PC-3 (cell line): ENCODE results near the gene SFXN3. TPM values are rescaled to one million over a fixed set of nuclear protein-coding genes. Genes with fewer than 3 reads are reported as not detected.
A peak's percentile ranks its signal among the peaks of the same experiment; 100 is the strongest.

ENCODE experiments used
- ATAC-seq: fragments of 200-7000 bp; cut with Tn5 transposase; 2 replicates; pipeline ENCODE4 v1.9.1; 2020; ENCODE audit warnings: mild to moderate bottlenecking, moderate library complexity
- BruUV-seq: library from RNA; stranded (reverse); fragments of 400-500 nt; replicated peaks from 2 replicates; lab custom pipeline; 2021; lab: Mats Ljungman, UMichigan
- CTCF ChIA-PET: fragments of 300-600 bp; sonication (Branson Sonifier 250); formaldehyde crosslinking; loops from one replicate; lab custom pipeline; 2022; ENCODE audit warnings: antibody characterized with exemption; lab: Charles Lee
- POLR2A ChIA-PET: fragments of 300-600 bp; sonication (Branson Sonifier 250); formaldehyde crosslinking; loops from one replicate; lab custom pipeline; 2022; ENCODE audit warnings: antibody characterized with exemption; ENCODE audit not compliant: unreplicated experiment; lab: Charles Lee
- DNase-seq: peaks from one replicate; pipeline ENCODE4 v3.0.0-alpha.2; 2015
- H2AFZ ChIP-seq: fragments of 300-600 bp; sonication (generic); 2 replicates; pipeline ENCODE4 v1.6.0; 2016; ENCODE audit warnings: antibody characterized with exemption, low read length
- H3F3A ChIP-seq: fragments of 300-600 bp; sonication (generic); one replicate; pipeline ENCODE4 v1.6.0; 2017; ENCODE audit warnings: antibody characterized with exemption, low read length, control low read depth, mild to moderate bottlenecking; ENCODE audit not compliant: unreplicated experiment
- H3K27ac ChIP-seq: fragments of 300-600 bp; sonication (generic); 2 replicates; pipeline ENCODE4 v1.5.1; 2016; ENCODE audit warnings: mild to moderate bottlenecking, low read length
- H3K27me3 ChIP-seq: fragments of 300-600 bp; sonication (generic); 2 replicates; pipeline ENCODE4 v1.6.1; 2016; ENCODE audit warnings: low read length, mixed read lengths
- H3K36me3 ChIP-seq: fragments of 300-600 bp; sonication (generic); 2 replicates; pipeline ENCODE4 v1.6.1; 2016; ENCODE audit warnings: low read depth, mixed run types, low read length, mixed read lengths
- H3K4me1 ChIP-seq: fragments of 300-600 bp; sonication (generic); 2 replicates; pipeline ENCODE4 v1.5.1; 2016; ENCODE audit warnings: low read length; ENCODE audit not compliant: insufficient read depth
- H3K4me2 ChIP-seq: fragments of 300-600 bp; sonication (generic); 2 replicates; pipeline ENCODE4 v1.6.0; 2016; ENCODE audit warnings: low read length
- H3K4me3 ChIP-seq: fragments of 300-600 bp; sonication (generic); 2 replicates; pipeline ENCODE4 v1.5.1; 2016; ENCODE audit warnings: mild to moderate bottlenecking, low read length, mixed read lengths
- H3K79me2 ChIP-seq: fragments of 300-600 bp; sonication (generic); 2 replicates; pipeline ENCODE4 v1.6.1; 2017; ENCODE audit warnings: low read length, mixed read lengths
- H3K9ac ChIP-seq: fragments of 300-600 bp; sonication (generic); 2 replicates; pipeline ENCODE4 v1.6.0; 2016; ENCODE audit warnings: mild to moderate bottlenecking, low read length
- H3K9me2 ChIP-seq: fragments of 300-600 bp; sonication (generic); replicated peaks from 2 replicates; pipeline ENCODE4 v1.6.1; 2016; ENCODE audit warnings: mixed run types, low read length, mixed read lengths
- H3K9me3 ChIP-seq: fragments of 300-600 bp; sonication (generic); 2 replicates; pipeline ENCODE4 v1.6.1; 2016; ENCODE audit warnings: low read length, mixed read lengths
- H4K20me1 ChIP-seq: fragments of 300-600 bp; sonication (generic); 2 replicates; pipeline ENCODE4 v1.6.1; 2016; ENCODE audit warnings: low read length, mixed read lengths
- CTCF ChIP-seq: fragments of 300-600 bp; sonication (generic); conservative IDR thresholded peaks from 2 replicates; pipeline ENCODE4 v1.5.1; 2017; ENCODE audit warnings: antibody characterized with exemption, low read depth, mild to moderate bottlenecking, low read length
- EZH2 ChIP-seq: fragments of 300-600 bp; sonication (generic); IDR thresholded peaks from one replicate; pipeline ENCODE4 v1.6.1; 2017; ENCODE audit warnings: antibody characterized with exemption, mild to moderate bottlenecking, low read length; ENCODE audit not compliant: unreplicated experiment
- EZH2phosphoT487 ChIP-seq: fragments of 300-600 bp; sonication (generic); IDR thresholded peaks from 2 replicates; pipeline ENCODE4 v1.6.1; 2018; ENCODE audit warnings: mild to moderate bottlenecking, antibody characterized with exemption, low read length, borderline replicate concordance
- intact Hi-C: fragments of 100-400 bp; cut with micrococcal nuclease; formaldehyde crosslinking; loops from 2 replicates; pipeline ENCODE4 v1.9.0; 2023
- total RNA-seq: library from RNA; depleted of rRNA; stranded (reverse); fragments of >200 nt; gene quantifications from 2 replicates; pipeline ENCODE4 v1.2.3, GENCODE V29; 2014

Gene SFXN3
- total RNA-seq, 1 experiment from 2014 or later, result 46.7 TPM

- BruUV-seq, result no TSS peak
- ChIA-PET CTCF (no interaction called here), POLR2A (no interaction called here)
- Histone ChIP-seq H4K20me1 (0 out of 2 replicates have a peak, but pooled peaks cover 4% of the 10 kb centered on the region), H3K27me3 (no peaks in the 10 kb centered on the region), H3K9ac (no peak overlapping the region), H3K79me2 (peaks cover 29% of the 10 kb centered on the region), H3F3A (no peaks in the 10 kb centered on the region), H3K36me3 (peaks cover 10% of the 10 kb centered on the region; the same call in 1 of the 2 replicates), H3K9me3 (no peaks in the 10 kb centered on the region), H3K4me2 (no peak overlapping the region), H3K4me1 (peaks cover 25% of the 10 kb centered on the region), H3K9me2 (no peaks in the 10 kb centered on the region), H3K27ac (no peak overlapping the region), H3K4me3 (no peak overlapping the region), H2AFZ (no peak overlapping the region)
- DNase-seq (no peak), ATAC-seq (no peak)
- intact Hi-C loops, result no loop called here
- TF ChIP-seq CTCF, result no peak
- TF ChIP-seq EZH2phosphoT487, result no peak
- TF ChIP-seq EZH2, result no peak
Measured at GRCh38 chr10:100995181-100995580, 35.9 kb upstream of the SFXN3 start.

DNA sequence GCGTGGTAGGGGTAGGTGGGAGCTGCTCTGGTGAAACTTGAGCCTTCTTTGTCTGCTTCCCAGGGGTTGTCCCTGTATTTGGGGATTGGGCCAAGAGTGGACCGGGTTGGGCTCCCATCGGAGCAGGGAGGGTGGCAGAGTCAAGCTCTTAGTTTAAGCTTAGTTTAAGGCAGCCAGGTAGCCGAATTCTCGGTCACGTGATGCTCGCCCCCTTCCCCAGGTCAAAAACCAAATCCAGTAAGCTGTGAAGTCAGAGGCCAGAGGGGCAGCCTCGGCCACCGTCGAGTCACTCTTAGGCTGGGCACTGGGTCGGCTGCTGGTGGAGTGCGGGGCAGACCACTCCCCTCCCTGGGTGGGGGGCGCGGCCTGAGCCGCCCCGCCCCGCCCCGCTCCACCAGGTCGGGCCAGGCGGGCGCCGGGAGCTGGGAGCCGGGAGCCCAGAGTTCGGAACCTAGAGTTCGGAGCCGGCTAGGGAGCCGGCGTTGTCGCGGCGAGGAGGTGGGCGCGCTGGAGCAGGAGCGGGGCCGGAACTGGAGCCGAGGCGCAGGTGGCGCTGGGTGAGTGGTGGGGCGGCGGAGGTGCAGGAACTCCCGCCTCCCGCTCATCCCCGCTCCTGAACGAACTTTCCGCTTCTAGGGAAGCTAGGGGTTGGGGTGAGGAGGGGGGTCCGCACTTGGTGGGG lies 34.2 kb upstream of the SFXN3 start:
- POLR2A ChIA-PET, result no interaction called here
- H3K4me2 ChIP-seq, result peak overlapping the region; percentile 99

More for the DNA sequence above, 34.2 kb upstream of the SFXN3 start:
- Histone ChIP-seq H3K79me2 (peaks cover 33% of the 10 kb centered on the region), H3K27ac (peak overlapping the region; percentile 76), H3K4me3 (peak overlapping the region; percentile 88), H3K36me3 (no peaks in the 10 kb centered on the region; the same call in 1 of the 2 replicates), H4K20me1 (no peaks in the 10 kb centered on the region), H3K27me3 (no peaks in the 10 kb centered on the region), H3F3A (no peaks in the 10 kb centered on the region), H2AFZ (peak overlapping the region; percentile 91), H3K9me3 (no peaks in the 10 kb centered on the region), H3K4me1 (peaks cover 35% of the 10 kb centered on the region), H3K9ac (peak overlapping the region; percentile 95), H3K9me2 (no peaks in the 10 kb centered on the region)
- CTCF ChIA-PET, result interaction anchor here (0.6 kb wide), 1 partner anchor 242 kb away, joined by 4 read pairs; no protein-coding TSS in a partner anchor
- ATAC-seq (peak; percentile 11), DNase-seq (peak; percentile 28)
- no TSS peak for BruUV-seq
- TF ChIP-seq EZH2, result no peak
- TF ChIP-seq EZH2phosphoT487, result no peak
- no peak for TF ChIP-seq CTCF
- intact Hi-C loops, result no loop called here
